ENCODE measurements around the gene OSBPL9. TPM values are rescaled to one million over a fixed set of nuclear protein-coding genes. Genes with fewer than 3 reads are reported as not detected.
"Not testable (repeated sequence)": the region's sequence is repeated elsewhere in the genome, so short reads cannot be mapped to it uniquely, and the experiment has no call there.

OSBPL9 gene
- total RNA-seq, 1 donor from 2014 or later, result 88.3 TPM

DNA sequence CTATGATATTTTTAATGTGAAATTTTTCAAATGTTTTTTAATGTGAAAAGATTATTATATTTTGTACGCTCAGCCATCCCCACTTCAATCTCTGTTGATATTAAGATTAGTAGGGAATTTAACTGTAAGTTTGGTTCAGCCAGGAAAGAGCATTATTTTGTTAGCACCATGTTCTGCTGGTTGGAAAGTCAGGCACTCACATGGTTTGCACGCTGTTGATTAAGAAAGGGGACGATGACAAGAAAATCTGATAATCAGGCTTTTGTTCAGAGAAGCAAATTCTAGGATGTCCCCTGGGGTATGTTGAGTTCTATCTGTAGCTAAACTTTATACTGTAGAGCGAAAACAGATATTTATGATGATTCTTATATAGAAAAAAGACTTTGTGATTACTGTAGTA is 115.1 kb downstream of the OSBPL9 start:
- no peak for DNase-seq (ENCODE audit: extremely low spot score, unreplicated experiment)
- no peaks in the 10 kb centered on the region for H3K27me3 Mint-ChIP-seq
- no peak overlapping the region for H3K27ac Mint-ChIP-seq
- H3K36me3 Mint-ChIP-seq, result no peaks in the 10 kb centered on the region
- H3K4me3 Mint-ChIP-seq, result no peak overlapping the region
- H3K9me3 Mint-ChIP-seq, result no peaks in the 10 kb centered on the region
- TF ChIP-seq, protein P1, sequence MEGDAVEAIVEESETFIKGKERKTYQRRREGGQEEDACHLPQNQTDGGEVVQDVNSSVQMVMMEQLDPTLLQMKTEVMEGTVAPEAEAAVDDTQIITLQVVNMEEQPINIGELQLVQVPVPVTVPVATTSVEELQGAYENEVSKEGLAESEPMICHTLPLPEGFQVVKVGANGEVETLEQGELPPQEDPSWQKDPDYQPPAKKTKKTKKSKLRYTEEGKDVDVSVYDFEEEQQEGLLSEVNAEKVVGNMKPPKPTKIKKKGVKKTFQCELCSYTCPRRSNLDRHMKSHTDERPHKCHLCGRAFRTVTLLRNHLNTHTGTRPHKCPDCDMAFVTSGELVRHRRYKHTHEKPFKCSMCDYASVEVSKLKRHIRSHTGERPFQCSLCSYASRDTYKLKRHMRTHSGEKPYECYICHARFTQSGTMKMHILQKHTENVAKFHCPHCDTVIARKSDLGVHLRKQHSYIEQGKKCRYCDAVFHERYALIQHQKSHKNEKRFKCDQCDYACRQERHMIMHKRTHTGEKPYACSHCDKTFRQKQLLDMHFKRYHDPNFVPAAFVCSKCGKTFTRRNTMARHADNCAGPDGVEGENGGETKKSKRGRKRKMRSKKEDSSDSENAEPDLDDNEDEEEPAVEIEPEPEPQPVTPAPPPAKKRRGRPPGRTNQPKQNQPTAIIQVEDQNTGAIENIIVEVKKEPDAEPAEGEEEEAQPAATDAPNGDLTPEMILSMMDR (conservative IDR thresholded peaks at IDR 0.05), result no peak
- peaks cover 45% of the 10 kb centered on the region for H3K4me1 Mint-ChIP-seq (ENCODE audit: unreplicated experiment)

DNA sequence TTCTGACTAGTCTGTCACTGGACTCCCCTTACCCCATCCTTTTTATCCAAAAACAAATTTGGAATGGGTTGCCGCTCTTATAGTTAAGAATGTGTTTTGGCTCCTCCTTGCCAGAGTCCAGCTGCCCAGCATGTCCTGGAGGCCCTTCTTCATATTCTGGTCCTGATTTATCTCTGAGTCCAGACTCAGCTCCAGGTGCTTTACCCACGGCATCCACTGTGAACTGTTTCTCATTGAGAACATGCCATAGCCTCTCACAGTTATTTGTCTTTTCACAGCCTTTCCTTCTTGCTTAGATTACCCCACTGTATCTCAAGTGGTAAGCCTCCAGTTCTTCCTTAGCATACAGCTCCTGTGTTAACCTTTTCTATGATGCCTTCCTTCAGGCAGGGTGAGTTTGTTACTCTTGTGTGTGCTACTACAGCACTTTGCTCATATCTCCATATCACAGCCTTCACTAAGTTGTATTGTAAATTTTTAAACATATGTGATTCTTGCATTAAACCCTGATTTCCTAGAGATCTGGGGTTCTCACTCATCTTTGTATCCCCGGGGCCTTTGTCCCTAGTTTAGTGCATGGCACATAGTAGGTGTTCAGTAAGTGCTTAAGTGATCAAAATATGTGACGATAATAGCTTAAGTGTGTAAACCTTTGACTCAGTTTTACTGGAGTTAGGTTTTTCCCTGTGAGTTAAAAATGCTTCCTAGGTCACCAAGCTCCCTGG is 116.0 kb downstream of the OSBPL9 start:
- no peaks in the 10 kb centered on the region for H3K36me3 Mint-ChIP-seq
- no peak for DNase-seq (ENCODE audit: extremely low spot score, unreplicated experiment)
- H3K27ac Mint-ChIP-seq, result no peak overlapping the region
- TF ChIP-seq, protein P1 (conservative IDR thresholded peaks at IDR 0.05), result no peak
- H3K27me3 Mint-ChIP-seq, result no peaks in the 10 kb centered on the region
- peak overlapping the region; percentile 72 for H3K4me3 Mint-ChIP-seq
- H3K9me3 Mint-ChIP-seq, result no peaks in the 10 kb centered on the region
- peaks cover 49% of the 10 kb centered on the region for H3K4me1 Mint-ChIP-seq (ENCODE audit: unreplicated experiment)

DNA sequence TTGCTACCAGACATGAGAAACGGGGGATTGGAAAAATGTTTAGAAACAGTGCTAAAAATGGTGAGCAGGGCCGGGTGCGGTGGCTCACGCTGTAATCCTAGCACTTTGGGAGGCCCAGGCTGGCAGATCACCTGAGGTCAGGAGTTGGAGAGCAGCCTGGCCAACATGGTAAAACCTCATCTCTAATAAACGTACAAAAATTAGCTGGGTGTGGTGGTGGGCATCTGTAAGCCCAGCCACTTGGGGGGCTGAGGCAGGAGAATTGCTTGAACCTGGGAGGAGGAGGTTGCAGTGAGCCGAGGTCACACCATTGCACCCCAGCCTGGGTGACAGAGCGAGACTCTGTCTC is 116.5 kb downstream of the OSBPL9 start:
- not testable (repeated sequence) for H3K36me3 Mint-ChIP-seq; H3K27ac Mint-ChIP-seq; H3K27me3 Mint-ChIP-seq; DNase-seq (ENCODE audit: extremely low spot score, unreplicated experiment); H3K4me3 Mint-ChIP-seq; H3K9me3 Mint-ChIP-seq
- peaks cover 46% of the 10 kb centered on the region for H3K4me1 Mint-ChIP-seq (ENCODE audit: unreplicated experiment)

DNA sequence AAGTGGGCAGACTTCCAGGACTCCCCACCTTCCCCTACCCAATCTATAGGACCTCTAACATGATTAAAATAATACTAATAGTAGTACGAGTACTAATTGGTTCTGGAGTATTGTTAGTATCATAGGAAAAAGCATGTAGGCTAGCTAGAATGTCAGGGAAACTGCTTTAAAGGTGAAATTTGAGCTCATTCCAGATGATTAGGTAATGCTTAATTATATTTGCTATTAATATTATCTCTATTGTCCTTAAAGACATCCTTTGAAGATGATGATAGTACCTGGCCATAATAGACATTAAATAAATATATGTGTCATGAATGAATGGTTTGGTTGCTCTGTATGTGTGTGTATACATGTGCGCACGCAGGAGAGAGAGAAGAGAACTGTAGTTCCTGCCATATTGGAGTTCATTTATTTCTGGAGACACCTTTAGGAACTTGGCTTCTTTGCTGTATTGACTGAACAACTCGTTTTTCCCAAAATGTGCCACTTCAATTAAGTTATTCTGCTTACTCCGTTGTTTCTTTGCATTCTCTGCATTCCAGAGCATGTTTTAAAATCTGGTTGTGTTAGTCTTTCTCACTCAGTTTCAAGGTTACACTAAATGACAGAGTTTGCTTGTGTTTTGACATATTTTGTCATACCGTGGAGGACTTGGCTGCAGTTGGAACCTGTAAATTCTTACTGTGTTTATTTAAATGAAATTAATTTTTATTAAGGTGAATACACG is 117.1 kb downstream of the OSBPL9 start:
- peaks cover 41% of the 10 kb centered on the region for H3K4me1 Mint-ChIP-seq (ENCODE audit: unreplicated experiment)
- H3K27ac Mint-ChIP-seq, result peak overlapping the region; percentile 77
- TF ChIP-seq, protein P1 (conservative IDR thresholded peaks at IDR 0.05), result no peak
- H3K9me3 Mint-ChIP-seq, result no peaks in the 10 kb centered on the region
- no peak for DNase-seq (ENCODE audit: extremely low spot score, unreplicated experiment)
- no peaks in the 10 kb centered on the region for H3K36me3 Mint-ChIP-seq
- peak overlapping the region; percentile 64 for H3K4me3 Mint-ChIP-seq
- H3K27me3 Mint-ChIP-seq, result no peaks in the 10 kb centered on the region

DNA sequence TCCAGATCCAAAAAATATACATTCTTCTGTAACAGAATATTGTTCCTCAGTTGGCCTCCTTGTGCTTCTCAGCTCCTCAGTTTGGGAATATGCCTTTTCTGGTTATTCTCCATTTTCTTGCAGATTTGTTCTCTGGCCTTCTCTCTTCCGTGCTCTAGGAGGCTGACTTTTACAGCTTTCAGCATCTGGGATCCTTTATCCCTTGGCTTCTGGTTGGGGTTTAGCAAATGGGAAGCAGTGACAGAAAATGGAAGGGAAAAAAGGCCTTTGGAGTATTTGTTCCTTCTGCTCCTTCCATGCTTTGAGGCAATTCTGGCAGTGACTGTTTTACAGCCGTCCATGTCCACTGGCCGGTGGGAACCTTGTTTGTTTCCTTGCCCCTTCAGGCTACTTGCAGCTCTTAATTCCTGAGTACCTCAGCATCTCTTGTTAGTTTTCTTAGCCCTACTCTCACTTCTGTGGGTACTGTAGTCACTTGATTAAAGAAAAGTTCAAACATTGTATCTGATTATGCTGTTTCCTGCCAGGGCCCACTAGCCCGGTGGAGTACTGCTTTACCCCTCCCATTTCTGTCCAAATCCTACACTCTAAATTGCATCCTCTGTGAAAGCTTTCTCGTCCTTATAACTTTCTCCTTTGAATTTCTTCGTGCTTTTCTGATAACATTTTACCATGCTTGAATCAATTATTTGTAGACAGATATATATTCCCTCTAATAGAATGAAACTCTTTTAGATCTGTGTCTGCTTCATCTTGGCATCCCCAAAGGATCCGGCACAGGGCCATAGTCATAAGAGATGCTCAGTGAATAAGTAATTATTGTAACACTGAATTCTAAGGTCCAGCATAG is 118.2 kb downstream of the OSBPL9 start:
- peaks cover 41% of the 10 kb centered on the region for H3K4me1 Mint-ChIP-seq (ENCODE audit: unreplicated experiment)
- peak overlapping the region; percentile 61 for H3K4me3 Mint-ChIP-seq
- TF ChIP-seq, protein P1 (conservative IDR thresholded peaks at IDR 0.05), result no peak

More for the DNA sequence above, 118.2 kb downstream of the OSBPL9 start:
- Mint-ChIP-seq H3K27me3 (no peaks in the 10 kb centered on the region), H3K27ac (peak overlapping the region; percentile 67), H3K36me3 (no peaks in the 10 kb centered on the region), H3K9me3 (no peaks in the 10 kb centered on the region)
- no peak for DNase-seq (ENCODE audit: extremely low spot score, unreplicated experiment)

Measured in type B pancreatic cell (in vitro differentiated cells).